DOHH2 (cell line): Measurements from ENCODE around the gene KIF25.

Source experiments
- H3F3A ChIP-seq: fragments of 200-600 bp; sonication (generic), shearing (Covaris generic); 2 replicates; pipeline ENCODE4 v1.6.0; 2016; ENCODE audit warnings: antibody characterized with exemption, mild to moderate bottlenecking; ENCODE audit not compliant: control insufficient read depth, insufficient read depth
- H3K27ac ChIP-seq: fragments of 200-600 bp; sonication (generic); 2 replicates; pipeline ENCODE4 v1.5.1; 2014; ENCODE audit warnings: low read depth, mild to moderate bottlenecking, low read length, moderate library complexity
- H3K27me3 ChIP-seq: fragments of 200-600 bp; sonication (generic); 2 replicates; pipeline ENCODE4 v1.6.1; 2014; ENCODE audit warnings: mild to moderate bottlenecking, low read length, mixed read lengths; ENCODE audit not compliant: control insufficient read depth
- H3K36me3 ChIP-seq: fragments of 200-600 bp; sonication (generic); 2 replicates; pipeline ENCODE4 v1.6.1; 2014; ENCODE audit warnings: mild to moderate bottlenecking, low read length, moderate library complexity, mixed read lengths; ENCODE audit not compliant: control insufficient read depth
- H3K4me1 ChIP-seq: fragments of 200-600 bp; sonication (generic); 2 replicates; pipeline ENCODE4 v1.6.1; 2014; ENCODE audit warnings: mild to moderate bottlenecking, low read length, mixed read lengths; ENCODE audit not compliant: control insufficient read depth
- H3K4me2 ChIP-seq: fragments of 200-600 bp; sonication (generic); 2 replicates; pipeline ENCODE4 v1.6.0; 2014; ENCODE audit warnings: mild to moderate bottlenecking, low read length, moderate library complexity
- H3K4me3 ChIP-seq: fragments of 200-600 bp; sonication (generic); 2 replicates; pipeline ENCODE4 v1.5.1; 2014; ENCODE audit warnings: mild to moderate bottlenecking, low read length, mixed read lengths
- H3K79me2 ChIP-seq: fragments of 200-600 bp; sonication (generic); 2 replicates; pipeline ENCODE4 v1.6.1; 2014; ENCODE audit warnings: mild to moderate bottlenecking, low read length, mixed read lengths; ENCODE audit not compliant: control insufficient read depth
- H3K9me2 ChIP-seq: fragments of 200-600 bp; sonication (generic); replicated peaks from 2 replicates; pipeline ENCODE4 v1.6.1; 2014; ENCODE audit warnings: mild to moderate bottlenecking, low read length, mixed read lengths; ENCODE audit not compliant: control insufficient read depth
- H3K9me3 ChIP-seq: fragments of 200-600 bp; sonication (generic); 2 replicates; pipeline ENCODE4 v1.6.1; 2014; ENCODE audit warnings: antibody characterized with exemption, low read length, mixed read lengths; ENCODE audit not compliant: control insufficient read depth, insufficient read depth
- H4K20me1 ChIP-seq: fragments of 200-600 bp; sonication (generic); 2 replicates; pipeline ENCODE4 v1.6.0; 2014; ENCODE audit warnings: low read depth, mild to moderate bottlenecking, antibody characterized with exemption, low read length, moderate library complexity; ENCODE audit not compliant: control insufficient read depth, insufficient read depth
- CTCF ChIP-seq: fragments of 200-600 bp; sonication (generic); IDR thresholded peaks from one replicate; pipeline ENCODE4 v1.5.1; 2014; ENCODE audit warnings: antibody characterized with exemption, mild to moderate bottlenecking, low read depth, low read length; ENCODE audit not compliant: poor library complexity, severe bottlenecking
- EZH2phosphoT487 ChIP-seq: fragments of 200-600 bp; sonication (generic); IDR thresholded peaks from 2 replicates; pipeline ENCODE4 v1.6.1; 2017; ENCODE audit warnings: borderline replicate concordance, mild to moderate bottlenecking, antibody characterized with exemption, low read length, moderate library complexity, mixed read lengths

KIF25 gene

GRCh38 chr6:168088161-168089053, 90.9 kb downstream of the KIF25 start:
- no peaks in the 10 kb centered on the region for H3K4me1 ChIP-seq
- no peaks in the 10 kb centered on the region for H3K9me3 ChIP-seq
- no peak overlapping the region for H3K4me3 ChIP-seq
- H3F3A ChIP-seq: no peaks in the 10 kb centered on the region
- TF ChIP-seq CTCF (no peak), EZH2phosphoT487 (no peak)
- H3K4me2 ChIP-seq: no peak overlapping the region
- H4K20me1 ChIP-seq: no peaks in the 10 kb centered on the region
- H3K9me2 ChIP-seq: no peaks in the 10 kb centered on the region
- H3K36me3 ChIP-seq: no peaks in the 10 kb centered on the region
- H3K79me2 ChIP-seq: no peaks in the 10 kb centered on the region
- no peak overlapping the region for H3K27ac ChIP-seq
- no peaks in the 10 kb centered on the region for H3K27me3 ChIP-seq

- no peak overlapping the region for H3K4me2 ChIP-seq
These were observed 92.0 kb downstream of the KIF25 start for GRCh38 chr6:168089186-168090063.

GRCh38 chr6:168090064-168090690, 92.7 kb downstream of the KIF25 start:
- Histone ChIP-seq H3F3A (no peaks in the 10 kb centered on the region), H4K20me1 (no peaks in the 10 kb centered on the region), H3K4me2 (no peak overlapping the region), H3K9me3 (no peaks in the 10 kb centered on the region), H3K4me3 (no peak overlapping the region), H3K36me3 (no peaks in the 10 kb centered on the region), H3K79me2 (no peaks in the 10 kb centered on the region), H3K4me1 (no peaks in the 10 kb centered on the region), H3K27ac (no peak overlapping the region), H3K9me2 (no peaks in the 10 kb centered on the region), H3K27me3 (no peaks in the 10 kb centered on the region)
- no peak for TF ChIP-seq CTCF
- no peak for TF ChIP-seq EZH2phosphoT487

More at GRCh38 chr6:168089186-168090063, 92.0 kb downstream of the KIF25 start:
- Histone ChIP-seq H3K9me2 (no peaks in the 10 kb centered on the region), H3K36me3 (no peaks in the 10 kb centered on the region), H3F3A (no peaks in the 10 kb centered on the region), H3K4me1 (no peaks in the 10 kb centered on the region), H3K4me3 (no peak overlapping the region), H3K9me3 (no peaks in the 10 kb centered on the region), H3K27me3 (no peaks in the 10 kb centered on the region), H3K79me2 (no peaks in the 10 kb centered on the region), H4K20me1 (no peaks in the 10 kb centered on the region), H3K27ac (no peak overlapping the region)
- no peak for TF ChIP-seq CTCF
- no peak for TF ChIP-seq EZH2phosphoT487
